B cell (primary cell): ENCODE results near the gene NOS1AP. TPM values are rescaled to one million over a fixed set of nuclear protein-coding genes. Genes with fewer than 3 reads are reported as not detected.
"Not testable (repeated sequence)": the region's sequence is repeated elsewhere in the genome, so short reads cannot be mapped to it uniquely, and the experiment has no call there.

Source experiments
- ATAC-seq: fragments of 200-7000 bp; cut with Tn5 transposase; one replicate; pipeline ENCODE4 v1.10.0; 2021; ENCODE audit warnings: low read depth, mild to moderate bottlenecking, moderate number of reproducible peaks, moderate library complexity
- CTCF ChIA-PET: fragments of 350-600 bp; sonication (Branson Sonifier 250); formaldehyde crosslinking; loops from one replicate; lab custom pipeline; 2021; ENCODE audit warnings: antibody characterized with exemption, inconsistent platforms; lab: Charles Lee
- POLR2A ChIA-PET: fragments of 350-600 bp; sonication (Branson Sonifier 250); formaldehyde crosslinking; loops from one replicate; lab custom pipeline; 2021; ENCODE audit warnings: antibody characterized with exemption; lab: Charles Lee
- DNase-seq: peaks from one replicate; pipeline ENCODE4 v3.0.0; 2013
- H2AFZ ChIP-seq: 2 replicates; pipeline ENCODE4 v1.6.1; 2012; ENCODE audit warnings: mild to moderate bottlenecking, low read depth, low read length; ENCODE audit not compliant: insufficient read depth, poor library complexity, severe bottlenecking
- H3K27ac ChIP-seq, 2 donors: 1 replicate in 1 of 2; 2 replicates in 1 of 2; pipeline ENCODE4 v1.5.1; 2012 to 2013; ENCODE audit warnings: low read length in 2 of 2, mild to moderate bottlenecking in 2 of 2, moderate library complexity in 1 of 2
- H3K27me3 ChIP-seq, 4 experiments: fragments of 200-600 bp in 1 of 4; sonication (generic) in 1 of 4; replicated peaks in 1 of 4; 1 replicate in 2 of 4; 2 replicates in 2 of 4; pipeline versions ENCODE4 v1.6.1 to v1.7.0; 2013 to 2016; ENCODE audit warnings: low read length in 3 of 4, mild to moderate bottlenecking in 2 of 4, mixed read lengths in 1 of 4, moderate library complexity in 1 of 4; ENCODE audit not compliant: insufficient read depth in 4 of 4, control insufficient read depth in 3 of 4; ENCODE audit errors: control extremely low read depth in 1 of 4
- H3K36me3 ChIP-seq, 2 experiments: replicated peaks in 1 of 2; 1 replicate in 1 of 2; 2 replicates in 1 of 2; pipeline versions ENCODE4 v1.6.1 to v1.7.1; 2013; ENCODE audit warnings: low read length in 1 of 2; ENCODE audit not compliant: insufficient read depth in 2 of 2, control insufficient read depth in 1 of 2; ENCODE audit errors: control extremely low read depth in 1 of 2, extremely low read depth in 1 of 2
- H3K4me1 ChIP-seq, 2 donors: fragments of 200-600 bp in 1 of 2; sonication (generic) in 1 of 2; 1 replicate in 1 of 2; 2 replicates in 1 of 2; pipeline versions ENCODE4 v1.5.1 to v1.6.1; 2013 to 2017; ENCODE audit warnings: low read length in 2 of 2; ENCODE audit not compliant: control insufficient read depth in 2 of 2, insufficient read depth in 2 of 2
- H3K4me2 ChIP-seq: replicated peaks from 2 replicates; pipeline ENCODE3; 2012; ENCODE audit warnings: mild to moderate bottlenecking, low read depth, low read length; ENCODE audit not compliant: poor library complexity, severe bottlenecking
- H3K4me3 ChIP-seq, 5 experiments: fragments of 200-600 bp in 1 of 5; sonication (generic) in 1 of 5; 1 replicate in 3 of 5; 2 replicates in 2 of 5; pipeline versions ENCODE4 v1.5.1 to v1.7.0; 2011 to 2016; ENCODE audit warnings: low read length in 4 of 5, mild to moderate bottlenecking in 4 of 5, low read depth in 2 of 5, control low read depth in 1 of 5, moderate library complexity in 1 of 5; ENCODE audit not compliant: insufficient read depth in 1 of 5; ENCODE audit errors: control extremely low read depth in 1 of 5, extremely low read depth in 1 of 5
- H3K79me2 ChIP-seq: fragments of 200-600 bp; sonication (generic); one replicate; pipeline ENCODE4 v1.6.0; 2016; ENCODE audit warnings: low read length; ENCODE audit not compliant: control insufficient read depth, insufficient read depth
- H3K9ac ChIP-seq: fragments of 200-600 bp; sonication (generic); 2 replicates; pipeline ENCODE4 v1.6.1; 2017; ENCODE audit warnings: mild to moderate bottlenecking, low read length, moderate library complexity
- H3K9me3 ChIP-seq, 3 donors: one replicate each; pipeline versions ENCODE4 v1.6.1 to v1.7.1; 2013; ENCODE audit warnings: low read length in 2 of 3; ENCODE audit not compliant: control insufficient read depth in 2 of 3, insufficient read depth in 1 of 3; ENCODE audit errors: control extremely low read depth in 1 of 3
- H4K20me1 ChIP-seq: 2 replicates; pipeline ENCODE4 v1.6.0; 2012; ENCODE audit warnings: mild to moderate bottlenecking, low read length; ENCODE audit not compliant: insufficient read depth, control insufficient read depth, poor library complexity, severe bottlenecking
- H3K27ac Mint-ChIP-seq: one replicate; pipeline ENCODE4 v1.8.0; 2021; ENCODE audit warnings: mixed read lengths
- H3K27me3 Mint-ChIP-seq: one replicate; pipeline ENCODE4 v1.8.0; 2021; ENCODE audit warnings: mixed read lengths
- H3K4me1 Mint-ChIP-seq: one replicate; pipeline ENCODE4 v1.8.0; 2021; ENCODE audit warnings: mixed read lengths
- H3K4me3 Mint-ChIP-seq: one replicate; pipeline ENCODE4 v1.8.0; 2021; ENCODE audit warnings: mixed read lengths
- H3K9me3 Mint-ChIP-seq: one replicate; pipeline ENCODE4 v1.8.0; 2022; ENCODE audit warnings: mixed read lengths; ENCODE audit not compliant: insufficient read depth
- EZH2 ChIP-seq: IDR thresholded peaks from 2 replicates; pipeline ENCODE4 v1.6.1; 2012; ENCODE audit warnings: borderline replicate concordance, low read depth, mild to moderate bottlenecking, moderate library complexity, low read length; ENCODE audit not compliant: insufficient read depth, poor library complexity, severe bottlenecking
- WGBS: methylation state at CpG from one replicate; pipeline ENCODE4 v1.1.5; 2013; ENCODE audit warnings: missing lambda C conversion rate; ENCODE audit not compliant: insufficient coverage; 5-methylcytosine and 5-hydroxymethylcytosine counted together
- intact Hi-C: fragments of 100-400 bp; cut with micrococcal nuclease; formaldehyde crosslinking; loops from one replicate; pipeline ENCODE4 v1.10.0; 2022
- polyA plus RNA-seq: library from polyadenylated mRNA; depleted of rRNA; stranded (reverse); fragments of >200 nt; gene quantifications from 2 replicates; pipeline ENCODE4 v1.2.3, GENCODE V29; 2012
- total RNA-seq, 2 donors: library from RNA; stranded (reverse); fragments of 120-200 nt in 1 of 2; gene quantifications; 1 replicate in 1 of 2; 2 replicates in 1 of 2; pipeline versions ENCODE4 v1.2.3 to v1.2.4, GENCODE V29; 2013 to 2022
- TF ChIP-seq, protein P1 (sequence below): fragments of 200-600 bp; IDR thresholded peaks from one replicate; pipeline ENCODE4 v1.8.0; 2022; ENCODE audit warnings: antibody characterized with exemption, mild to moderate bottlenecking

NOS1AP gene
- total and polyA plus RNA-seq, 2 donors (not counting 1 experiment from before 2014, with no cell fraction given): 0.32 TPM; not detected in 1

DNA sequence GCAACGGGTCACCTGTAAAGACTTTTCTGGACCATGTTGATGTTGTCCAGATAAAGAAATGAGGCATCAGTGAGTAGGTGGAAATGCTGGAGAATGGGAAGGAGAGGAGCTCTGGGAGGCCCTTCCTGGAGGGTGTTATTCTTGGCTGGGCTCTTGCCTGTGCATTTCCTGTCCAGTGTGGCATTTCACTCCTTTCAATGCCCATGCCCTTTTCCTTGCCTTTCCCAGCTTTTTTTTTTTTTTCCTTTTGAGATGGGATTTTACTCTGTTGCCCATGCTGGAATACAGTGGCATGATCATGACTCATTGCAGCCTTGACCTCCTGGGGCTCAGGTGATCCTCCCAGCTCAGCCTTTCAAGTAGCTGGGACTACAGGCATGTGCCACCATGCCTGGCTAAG lies 11.8 kb downstream of the NOS1AP start:
- Histone ChIP-seq H3K79me2 (no peaks in the 10 kb centered on the region), H3K36me3 (no peaks in the 10 kb centered on the region), H3K27me3 (peaks cover 0 to 17% (median 5%) of the 10 kb centered on the region in 4 experiments), H3K9ac (no peak overlapping the region), H3K27ac (no peak overlapping the region), H3K9me3 (peaks cover 0 to 3% (median 0%) of the 10 kb centered on the region in 3 donors), H3K4me3 (no peak overlapping the region), H2AFZ (no peak overlapping the region), H4K20me1 (no peaks in the 10 kb centered on the region), H3K4me2 (no peak overlapping the region), H3K4me1 (no peaks in the 10 kb centered on the region)
- intact Hi-C loops: no loop called here
- ChIA-PET CTCF (no interaction called here), POLR2A (no interaction called here)
- WGBS: 94% methylated on average over 1 of the region's 1 CpG
- Mint-ChIP-seq H3K27me3 (peaks cover 44% of the 10 kb centered on the region), H3K4me1 (no peaks in the 10 kb centered on the region), H3K9me3 (no peaks in the 10 kb centered on the region), H3K4me3 (no peak overlapping the region), H3K27ac (no peak overlapping the region)
- DNase-seq: no peak
- TF ChIP-seq EZH2: no peak
- TF ChIP-seq, protein P1, sequence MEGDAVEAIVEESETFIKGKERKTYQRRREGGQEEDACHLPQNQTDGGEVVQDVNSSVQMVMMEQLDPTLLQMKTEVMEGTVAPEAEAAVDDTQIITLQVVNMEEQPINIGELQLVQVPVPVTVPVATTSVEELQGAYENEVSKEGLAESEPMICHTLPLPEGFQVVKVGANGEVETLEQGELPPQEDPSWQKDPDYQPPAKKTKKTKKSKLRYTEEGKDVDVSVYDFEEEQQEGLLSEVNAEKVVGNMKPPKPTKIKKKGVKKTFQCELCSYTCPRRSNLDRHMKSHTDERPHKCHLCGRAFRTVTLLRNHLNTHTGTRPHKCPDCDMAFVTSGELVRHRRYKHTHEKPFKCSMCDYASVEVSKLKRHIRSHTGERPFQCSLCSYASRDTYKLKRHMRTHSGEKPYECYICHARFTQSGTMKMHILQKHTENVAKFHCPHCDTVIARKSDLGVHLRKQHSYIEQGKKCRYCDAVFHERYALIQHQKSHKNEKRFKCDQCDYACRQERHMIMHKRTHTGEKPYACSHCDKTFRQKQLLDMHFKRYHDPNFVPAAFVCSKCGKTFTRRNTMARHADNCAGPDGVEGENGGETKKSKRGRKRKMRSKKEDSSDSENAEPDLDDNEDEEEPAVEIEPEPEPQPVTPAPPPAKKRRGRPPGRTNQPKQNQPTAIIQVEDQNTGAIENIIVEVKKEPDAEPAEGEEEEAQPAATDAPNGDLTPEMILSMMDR: no peak
- ATAC-seq: no peak

DNA sequence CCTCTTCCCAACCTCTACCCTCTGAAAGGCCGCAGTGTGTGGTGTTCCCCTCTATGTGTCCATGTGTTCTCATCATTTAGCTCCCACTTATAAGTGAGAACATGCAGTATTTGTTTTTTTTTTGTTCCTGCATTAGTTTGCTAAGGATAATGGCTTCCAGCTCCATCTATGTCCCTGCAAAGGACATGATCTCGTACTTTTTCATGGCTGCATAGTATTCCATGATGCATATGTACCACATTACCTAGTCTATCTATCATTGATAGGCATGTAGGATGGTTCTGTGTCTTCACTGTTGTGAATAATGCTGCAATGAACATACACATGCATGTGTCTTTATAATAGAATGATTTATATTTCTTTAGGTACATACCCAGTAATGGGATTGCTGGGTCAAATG lies 12.6 kb downstream of the NOS1AP start:
- H3K9me3 Mint-ChIP-seq, H3K4me3 Mint-ChIP-seq, H3K27ac Mint-ChIP-seq, DNase-seq, H3K27ac ChIP-seq, CTCF ChIA-PET, H3K4me1 ChIP-seq, H3K4me2 ChIP-seq, H4K20me1 ChIP-seq, H3K79me2 ChIP-seq, H3K4me1 Mint-ChIP-seq, H2AFZ ChIP-seq, intact Hi-C loops, H3K4me3 ChIP-seq, ATAC-seq, H3K9me3 ChIP-seq, H3K36me3 ChIP-seq, H3K9ac ChIP-seq, POLR2A ChIA-PET: not testable (repeated sequence)
- peaks cover 44% of the 10 kb centered on the region for H3K27me3 Mint-ChIP-seq
- H3K27me3 ChIP-seq: peaks cover 0 to 19% (median 5%) of the 10 kb centered on the region in 4 experiments
- no CpG with 5 or more reads among the region's 2 CpGs for WGBS
